ENCODE results near the gene RAF1. TPM values are rescaled to one million over a fixed set of nuclear protein-coding genes. Genes with fewer than 3 reads are reported as not detected.

The RAF1 gene
- total RNA-seq, 2 donors from 2014 or later = 140 to 178 TPM

DNA sequence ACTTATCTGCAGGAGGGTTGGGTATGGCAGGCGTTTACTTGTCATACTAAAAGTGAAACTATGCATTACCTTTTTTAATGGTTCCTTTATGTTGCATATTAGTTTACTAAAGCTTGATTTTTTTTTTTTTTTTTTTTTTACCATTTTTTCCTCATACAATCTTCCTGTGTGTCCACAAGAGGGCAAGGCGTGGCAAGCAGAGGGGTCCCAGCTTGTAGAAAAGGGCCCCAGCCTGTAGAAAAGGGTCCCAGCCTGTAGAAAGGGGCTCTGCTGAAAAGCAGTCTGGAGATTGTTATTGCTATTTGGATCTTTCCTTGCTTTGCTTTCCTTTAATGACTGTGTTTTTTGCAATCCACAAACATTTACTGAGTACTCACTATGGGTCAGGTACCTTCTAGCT is 85.2 kb downstream of the RAF1 start:
- H3K36me3 ChIP-seq = peaks cover 94% of the 10 kb centered on the region
- H3K27me3 ChIP-seq = no peaks in the 10 kb centered on the region
- no peak overlapping the region for H3K4me3 ChIP-seq
- H3K27ac ChIP-seq = no peak overlapping the region
- no peak for DNase-seq (ENCODE audit: low spot score)
- no peaks in the 10 kb centered on the region for H3K9me3 ChIP-seq
- TF ChIP-seq, protein P1, sequence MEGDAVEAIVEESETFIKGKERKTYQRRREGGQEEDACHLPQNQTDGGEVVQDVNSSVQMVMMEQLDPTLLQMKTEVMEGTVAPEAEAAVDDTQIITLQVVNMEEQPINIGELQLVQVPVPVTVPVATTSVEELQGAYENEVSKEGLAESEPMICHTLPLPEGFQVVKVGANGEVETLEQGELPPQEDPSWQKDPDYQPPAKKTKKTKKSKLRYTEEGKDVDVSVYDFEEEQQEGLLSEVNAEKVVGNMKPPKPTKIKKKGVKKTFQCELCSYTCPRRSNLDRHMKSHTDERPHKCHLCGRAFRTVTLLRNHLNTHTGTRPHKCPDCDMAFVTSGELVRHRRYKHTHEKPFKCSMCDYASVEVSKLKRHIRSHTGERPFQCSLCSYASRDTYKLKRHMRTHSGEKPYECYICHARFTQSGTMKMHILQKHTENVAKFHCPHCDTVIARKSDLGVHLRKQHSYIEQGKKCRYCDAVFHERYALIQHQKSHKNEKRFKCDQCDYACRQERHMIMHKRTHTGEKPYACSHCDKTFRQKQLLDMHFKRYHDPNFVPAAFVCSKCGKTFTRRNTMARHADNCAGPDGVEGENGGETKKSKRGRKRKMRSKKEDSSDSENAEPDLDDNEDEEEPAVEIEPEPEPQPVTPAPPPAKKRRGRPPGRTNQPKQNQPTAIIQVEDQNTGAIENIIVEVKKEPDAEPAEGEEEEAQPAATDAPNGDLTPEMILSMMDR (IDR thresholded peaks at IDR 0.05) = no peak
- peaks cover 0 to 27% of the 10 kb centered on the region in 2 donors for H3K4me1 ChIP-seq

DNA sequence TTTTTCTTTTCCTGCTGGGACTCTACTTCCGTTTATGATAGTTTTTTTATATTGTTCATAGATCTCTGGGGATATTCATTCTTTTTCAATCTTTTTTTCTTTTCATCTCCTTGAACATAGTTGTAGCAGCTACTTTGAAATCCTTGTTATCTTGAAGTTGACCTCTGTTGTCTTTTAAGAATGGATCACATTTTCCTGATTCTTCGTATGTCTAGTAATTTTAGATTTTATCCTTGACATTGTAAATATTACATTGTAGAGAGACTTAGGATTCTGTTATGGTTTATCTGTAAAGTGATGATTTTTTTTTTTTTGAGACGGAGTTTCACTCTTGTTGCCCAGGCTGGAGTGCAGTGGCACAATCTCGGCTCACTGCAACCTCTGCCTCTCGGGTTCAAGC is 86.5 kb downstream of the RAF1 start:
- H3K27ac ChIP-seq = no peak overlapping the region
- H3K4me1 ChIP-seq = peaks cover 0 to 33% of the 10 kb centered on the region in 2 donors
- no peaks in the 10 kb centered on the region for H3K27me3 ChIP-seq
- H3K9me3 ChIP-seq = no peaks in the 10 kb centered on the region
- DNase-seq (ENCODE audit: low spot score) = no peak
- TF ChIP-seq, protein P1 (IDR thresholded peaks at IDR 0.05) = no peak
- no peak overlapping the region for H3K4me3 ChIP-seq
- peaks cover 94% of the 10 kb centered on the region for H3K36me3 ChIP-seq

DNA sequence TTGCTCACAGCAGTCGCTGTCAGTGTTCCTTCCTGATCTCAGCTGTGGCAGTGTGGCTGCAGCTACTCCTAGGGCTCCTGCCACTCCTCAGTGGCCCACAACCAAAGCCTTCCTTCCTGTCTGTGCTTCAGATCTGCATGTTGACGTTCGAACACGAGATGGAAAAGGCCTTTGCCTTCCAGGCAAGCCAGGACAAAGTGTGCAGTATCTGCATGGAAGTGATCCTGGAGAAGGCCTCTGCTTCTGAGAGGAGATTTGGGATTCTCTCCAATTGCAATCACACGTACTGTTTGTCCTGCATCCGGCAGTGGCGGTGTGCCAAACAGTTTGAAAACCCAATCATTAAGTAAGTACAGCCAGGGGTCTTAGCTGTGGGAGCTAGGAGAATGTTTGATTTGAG is 89.3 kb downstream of the RAF1 start:
- peak overlapping the region; percentile 63 to 81 for H3K27ac ChIP-seq
- DNase-seq (ENCODE audit: low spot score) = no peak

DNA sequence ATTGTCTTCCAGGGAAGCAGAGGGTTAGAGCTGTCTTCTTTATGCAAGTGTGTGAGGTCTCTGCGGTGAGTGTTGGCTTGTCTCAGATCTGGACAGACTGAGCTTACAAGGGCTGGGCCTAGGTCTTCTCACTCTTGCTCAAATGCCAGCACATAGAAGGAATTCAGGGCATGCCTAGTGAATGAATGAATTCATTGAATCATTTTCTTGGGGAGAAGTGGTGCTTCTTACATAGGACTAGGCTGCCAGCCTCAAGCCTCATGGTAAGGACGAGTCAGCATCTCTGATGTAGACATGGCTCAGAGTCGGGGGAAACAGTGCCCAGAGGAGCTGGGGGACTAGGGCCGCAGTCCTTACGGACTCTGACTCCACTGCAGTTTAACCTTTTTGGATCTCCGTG is 89.8 kb downstream of the RAF1 start:
- TF ChIP-seq, protein P1 (IDR thresholded peaks at IDR 0.05) = no peak
- DNase-seq (ENCODE audit: low spot score) = no peak
- H3K27ac ChIP-seq = peak overlapping the region; percentile 63 to 81
- H3K9me3 ChIP-seq = no peaks in the 10 kb centered on the region
- peaks cover 0 to 21% of the 10 kb centered on the region in 2 donors for H3K4me1 ChIP-seq
- H3K4me3 ChIP-seq = no peak overlapping the region
- H3K36me3 ChIP-seq = peaks cover 98% of the 10 kb centered on the region
- H3K27me3 ChIP-seq = no peaks in the 10 kb centered on the region

More for the DNA sequence above, 89.3 kb downstream of the RAF1 start:
- Histone ChIP-seq H3K4me3 (no peak overlapping the region), H3K4me1 (peaks cover 0 to 26% of the 10 kb centered on the region in 2 donors), H3K36me3 (peaks cover 98% of the 10 kb centered on the region), H3K27me3 (no peaks in the 10 kb centered on the region), H3K9me3 (no peaks in the 10 kb centered on the region)
- TF ChIP-seq, protein P1 (IDR thresholded peaks at IDR 0.05) = no peak

DNA sequence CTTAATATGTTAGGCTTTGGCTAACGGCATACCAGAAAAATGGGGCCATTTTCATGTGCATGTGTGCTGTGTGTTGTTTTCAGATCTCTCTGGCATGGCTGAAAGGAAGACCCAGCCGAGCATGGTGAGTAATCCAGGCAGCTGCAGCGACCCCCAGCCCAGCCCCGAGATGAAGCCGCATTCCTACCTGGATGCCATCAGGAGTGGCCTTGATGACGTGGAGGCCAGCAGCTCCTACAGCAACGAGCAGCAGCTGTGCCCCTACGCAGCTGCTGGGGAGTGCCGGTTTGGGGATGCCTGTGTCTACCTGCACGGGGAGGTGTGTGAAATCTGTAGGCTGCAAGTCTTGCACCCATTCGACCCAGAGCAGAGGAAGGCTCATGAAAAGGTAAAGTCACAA is 91.9 kb downstream of the RAF1 start:
- TF ChIP-seq, protein P1 (IDR thresholded peaks at IDR 0.05) = no peak
- no peaks in the 10 kb centered on the region for H3K27me3 ChIP-seq
- peaks cover 0 to 1% of the 10 kb centered on the region in 2 donors for H3K9me3 ChIP-seq
- no peak overlapping the region for H3K4me3 ChIP-seq
- H3K4me1 ChIP-seq = peaks cover 0 to 20% of the 10 kb centered on the region in 2 donors
- peaks cover 83% of the 10 kb centered on the region for H3K36me3 ChIP-seq
- no peak for DNase-seq (ENCODE audit: low spot score)
- H3K27ac ChIP-seq = no peak overlapping the region

DNA sequence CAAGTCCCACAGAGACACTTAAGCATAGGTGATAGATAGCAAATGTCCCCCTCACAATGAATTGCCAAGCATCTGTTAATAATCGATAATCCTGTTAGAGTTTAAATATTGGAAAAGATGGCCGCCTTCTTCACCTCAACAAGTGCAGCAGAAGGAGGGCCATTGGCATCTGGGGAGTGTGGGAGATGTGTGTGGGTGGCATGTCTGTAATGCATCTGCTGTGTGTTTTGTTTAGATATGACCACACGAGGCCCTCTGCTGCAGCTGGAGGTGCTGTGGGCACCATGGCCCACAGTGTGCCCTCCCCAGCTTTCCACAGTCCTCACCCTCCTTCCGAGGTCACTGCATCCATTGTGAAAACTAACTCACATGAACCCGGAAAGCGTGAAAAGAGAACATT is 94.1 kb downstream of the RAF1 start:
- Histone ChIP-seq H3K4me3 (no peak overlapping the region), H3K27ac (no peak overlapping the region), H3K9me3 (peaks cover 0 to 13% of the 10 kb centered on the region in 2 donors), H3K36me3 (peaks cover 61% of the 10 kb centered on the region), H3K4me1 (peaks cover 0 to 16% of the 10 kb centered on the region in 2 donors), H3K27me3 (no peaks in the 10 kb centered on the region)
- TF ChIP-seq, protein P1 (IDR thresholded peaks at IDR 0.05) = no peak
- no peak for DNase-seq (ENCODE audit: low spot score)

Measured in right atrium auricular region (tissue), 2 donors.